Stimulated activated memory B cell treated with anti-CD40 and anti-IgM and Interleukin-4, amounts not matched to agents 10 μg/mL and 1 μg/mL and 100 μg/mL, for 72 hours (primary cell): ENCODE data around the gene CFAP44.

ENCODE experiments used
- ATAC-seq: fragments of 150-1000 bp; cut with Tn5 transposase; 2 replicates; pipeline ENCODE4 v1.10.0; 2021
- H3K27ac Mint-ChIP-seq: one replicate; pipeline ENCODE4 v1.8.0; 2022; ENCODE audit warnings: mild to moderate bottlenecking, mixed read lengths
- H3K27me3 Mint-ChIP-seq: one replicate; pipeline ENCODE4 v1.8.0; 2022; ENCODE audit warnings: mixed read lengths
- H3K36me3 Mint-ChIP-seq: one replicate; pipeline ENCODE4 v1.8.0; 2022; ENCODE audit warnings: mixed read lengths
- H3K4me1 Mint-ChIP-seq: one replicate; pipeline ENCODE4 v1.8.0; 2022; ENCODE audit warnings: mixed read lengths
- H3K4me3 Mint-ChIP-seq: one replicate; pipeline ENCODE4 v1.8.0; 2022; ENCODE audit warnings: mild to moderate bottlenecking, moderate library complexity, mixed read lengths
- H3K9me3 Mint-ChIP-seq: one replicate; pipeline ENCODE4 v1.8.0; 2022; ENCODE audit warnings: mixed read lengths

Gene CFAP44

DNA sequence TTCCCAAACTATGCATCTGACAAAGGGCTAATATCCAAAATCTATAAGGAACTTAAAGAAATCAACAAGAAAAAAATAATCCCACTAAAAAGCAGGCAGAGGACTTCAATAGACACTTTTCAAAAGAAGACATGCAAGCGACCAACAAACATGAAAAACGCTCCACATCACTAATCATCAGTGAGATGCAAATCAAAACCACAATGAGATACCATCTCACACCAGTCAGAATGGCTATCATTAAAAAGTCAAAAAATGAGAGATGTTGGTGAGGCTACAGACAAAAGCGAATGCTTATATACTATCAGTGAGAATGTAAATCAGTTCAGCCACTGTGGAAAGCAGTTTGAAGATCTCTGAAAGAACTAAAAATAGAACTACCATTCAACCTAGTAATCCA lies 20.2 kb downstream of the CFAP44 start:
- H3K36me3 Mint-ChIP-seq, result peaks cover 40% of the 10 kb centered on the region

DNA sequence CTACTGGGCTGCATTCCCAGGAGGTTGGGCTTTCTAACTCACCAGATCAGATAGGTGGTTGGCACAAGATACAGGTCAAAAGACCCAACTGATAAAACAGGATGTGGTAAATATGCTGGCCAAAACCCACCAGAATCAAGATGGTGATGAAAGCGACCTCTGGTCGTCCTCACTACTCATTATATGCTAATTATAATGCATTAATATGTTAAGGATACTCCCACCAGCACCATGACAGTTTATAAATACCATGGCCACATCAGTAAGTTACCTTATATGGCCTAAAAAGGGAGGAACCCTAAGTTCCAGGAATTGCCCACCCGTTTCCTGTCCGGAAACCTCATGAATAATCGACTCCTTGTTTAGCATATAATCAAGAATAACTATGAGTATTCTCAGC lies 31.6 kb downstream of the CFAP44 start:
- no peak overlapping the region for H3K4me3 Mint-ChIP-seq
- H3K27me3 Mint-ChIP-seq, result no peaks in the 10 kb centered on the region
- H3K36me3 Mint-ChIP-seq, result peaks cover 33% of the 10 kb centered on the region
- H3K4me1 Mint-ChIP-seq, result peaks cover 8% of the 10 kb centered on the region
- no peak overlapping the region for H3K27ac Mint-ChIP-seq
- H3K9me3 Mint-ChIP-seq, result peaks cover 18% of the 10 kb centered on the region
- ATAC-seq, result no peak

More for the DNA sequence above, 20.2 kb downstream of the CFAP44 start:
- Mint-ChIP-seq H3K27me3 (no peaks in the 10 kb centered on the region), H3K4me1 (peaks cover 24% of the 10 kb centered on the region), H3K4me3 (no peak overlapping the region), H3K9me3 (peaks cover 2% of the 10 kb centered on the region), H3K27ac (no peak overlapping the region)
- no peak for ATAC-seq

DNA sequence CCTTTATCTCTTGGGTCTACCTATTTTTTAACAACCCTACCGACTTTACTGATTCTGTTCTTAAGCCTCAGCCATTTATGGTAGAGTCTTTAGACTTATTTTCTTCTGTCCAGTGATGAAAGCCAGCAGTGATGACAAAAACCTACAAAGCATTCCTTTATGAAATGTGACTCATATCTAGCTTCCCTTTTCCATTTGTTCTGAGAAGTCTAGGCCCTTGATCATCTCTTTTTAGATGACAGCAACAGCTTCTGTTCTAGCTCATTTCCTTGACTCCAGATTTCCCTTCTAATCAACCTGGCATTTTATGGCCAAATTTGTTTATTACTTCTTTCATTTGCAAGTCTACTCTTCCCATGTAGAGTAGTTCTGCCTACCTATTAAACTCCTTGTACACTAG lies 36.1 kb downstream of the CFAP44 start:
- peak; percentile 39 for ATAC-seq
- peaks cover 8% of the 10 kb centered on the region for H3K4me1 Mint-ChIP-seq
- peaks cover 34% of the 10 kb centered on the region for H3K36me3 Mint-ChIP-seq
- H3K27ac Mint-ChIP-seq, result peak overlapping the region; percentile 30
- peaks cover under 1% of the 10 kb centered on the region for H3K9me3 Mint-ChIP-seq
- no peaks in the 10 kb centered on the region for H3K27me3 Mint-ChIP-seq
- no peak overlapping the region for H3K4me3 Mint-ChIP-seq

DNA sequence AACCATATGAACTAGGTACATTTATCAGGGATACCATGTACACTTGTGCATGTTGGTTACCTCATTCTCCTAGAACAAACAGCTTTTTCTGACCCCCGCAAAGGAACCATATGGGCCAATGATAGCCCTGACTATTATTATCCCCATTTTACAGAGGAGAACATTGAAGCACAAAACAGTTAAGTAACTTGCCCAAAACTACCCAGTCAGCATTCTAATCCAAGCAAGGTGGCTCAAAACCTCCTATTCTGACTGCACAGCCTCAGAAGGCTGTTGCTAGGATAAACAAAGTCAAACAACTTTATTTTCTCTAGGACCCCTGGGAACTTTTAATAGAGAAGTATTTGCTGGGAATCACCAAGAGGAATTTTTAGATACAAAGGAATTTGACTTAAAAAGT lies 36.7 kb downstream of the CFAP44 start:
- peaks cover 38% of the 10 kb centered on the region for H3K36me3 Mint-ChIP-seq
- H3K9me3 Mint-ChIP-seq, result no peaks in the 10 kb centered on the region
- no peak overlapping the region for H3K4me3 Mint-ChIP-seq
- no peaks in the 10 kb centered on the region for H3K27me3 Mint-ChIP-seq
- H3K27ac Mint-ChIP-seq, result no peak overlapping the region
- peaks cover 8% of the 10 kb centered on the region for H3K4me1 Mint-ChIP-seq
- ATAC-seq, result no peak
